NCI-H226 (cell line): ENCODE data around the gene SLC38A3.
"Not testable (repeated sequence)": the region's sequence is repeated elsewhere in the genome, so short reads cannot be mapped to it uniquely, and the experiment has no call there.

Experiments
- DNase-seq: peaks from one replicate; pipeline ENCODE4 v3.0.0-alpha.2; 2015

Gene SLC38A3

GRCh38 chr3:50192689-50193141 lies 12.4 kb upstream of the SLC38A3 start:
- no peak for DNase-seq

GRCh38 chr3:50193286-50193685 lies 11.8 kb upstream of the SLC38A3 start:
- DNase-seq: no peak

GRCh38 chr3:50193746-50194127 lies 11.3 kb upstream of the SLC38A3 start:
- no peak for DNase-seq

GRCh38 chr3:50194128-50194902 lies 10.8 kb upstream of the SLC38A3 start:
- peak; percentile 7 for DNase-seq

- no peak for DNase-seq
Measured at GRCh38 chr3:50194903-50195500, 10.1 kb upstream of the SLC38A3 start.

- DNase-seq: no peak
Measured at GRCh38 chr3:50195501-50196252, 9.4 kb upstream of the SLC38A3 start.

GRCh38 chr3:50196253-50196801 lies 8.7 kb upstream of the SLC38A3 start:
- no peak for DNase-seq

GRCh38 chr3:50201573-50202315 lies 3.3 kb upstream of the SLC38A3 start:
- no peak for DNase-seq

GRCh38 chr3:50202353-50203112 lies 2.5 kb upstream of the SLC38A3 start:
- no peak for DNase-seq

- no peak for DNase-seq
Measured at GRCh38 chr3:50203113-50203808, 1.8 kb upstream of the SLC38A3 start.

- no peak for DNase-seq
Measured at GRCh38 chr3:50203809-50204803, 965 bp upstream of the SLC38A3 start.

- DNase-seq: no peak
Measured at GRCh38 chr3:50205413-50206276, 574 bp downstream of the SLC38A3 start.

GRCh38 chr3:50207359-50208042 lies 2.4 kb downstream of the SLC38A3 start:
- no peak for DNase-seq

GRCh38 chr3:50208677-50209344 lies 3.7 kb downstream of the SLC38A3 start:
- DNase-seq: no peak

- DNase-seq: no peak
Measured at GRCh38 chr3:50210176-50210509, 5.1 kb downstream of the SLC38A3 start.

- no peak for DNase-seq
Measured at GRCh38 chr3:50210510-50211367, 5.7 kb downstream of the SLC38A3 start.

GRCh38 chr3:50211368-50211717 lies 6.3 kb downstream of the SLC38A3 start:
- not testable (repeated sequence) for DNase-seq
